Effector CD8-positive, alpha-beta T cell (primary cell): ENCODE data around the gene MANF.

Experiments
- DNase-seq: peaks from one replicate; lab custom pipeline; 2025; lab: John Stamatoyannopoulos, UW

MANF gene

GRCh38 chr3:51436998-51437639, 52.0 kb downstream of the MANF start:
- DNase-seq: no peak
